ENCODE results near the gene TNS2.

DNA sequence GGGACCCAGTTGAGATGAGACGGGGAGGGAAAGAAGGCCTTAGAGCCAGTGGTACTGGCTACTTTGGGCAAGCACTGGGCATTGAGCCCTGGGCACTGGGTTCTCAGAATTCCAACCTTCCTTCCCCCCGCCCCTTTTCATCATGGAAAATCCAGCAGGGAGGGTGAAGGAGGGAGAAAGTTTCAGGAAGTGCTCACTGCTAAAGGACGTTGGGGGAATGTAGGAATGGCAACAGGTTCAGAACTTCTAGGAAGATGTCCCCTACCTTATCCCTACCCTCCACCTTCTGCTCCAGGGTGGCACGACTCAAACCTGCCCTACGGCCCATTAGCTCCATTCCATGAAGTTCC is 4.2 kb upstream of the TNS2 start:
- TF ChIP-seq POLR2A (IDR thresholded peaks at IDR 0.05), result no peak
- TF ChIP-seq, protein P1, sequence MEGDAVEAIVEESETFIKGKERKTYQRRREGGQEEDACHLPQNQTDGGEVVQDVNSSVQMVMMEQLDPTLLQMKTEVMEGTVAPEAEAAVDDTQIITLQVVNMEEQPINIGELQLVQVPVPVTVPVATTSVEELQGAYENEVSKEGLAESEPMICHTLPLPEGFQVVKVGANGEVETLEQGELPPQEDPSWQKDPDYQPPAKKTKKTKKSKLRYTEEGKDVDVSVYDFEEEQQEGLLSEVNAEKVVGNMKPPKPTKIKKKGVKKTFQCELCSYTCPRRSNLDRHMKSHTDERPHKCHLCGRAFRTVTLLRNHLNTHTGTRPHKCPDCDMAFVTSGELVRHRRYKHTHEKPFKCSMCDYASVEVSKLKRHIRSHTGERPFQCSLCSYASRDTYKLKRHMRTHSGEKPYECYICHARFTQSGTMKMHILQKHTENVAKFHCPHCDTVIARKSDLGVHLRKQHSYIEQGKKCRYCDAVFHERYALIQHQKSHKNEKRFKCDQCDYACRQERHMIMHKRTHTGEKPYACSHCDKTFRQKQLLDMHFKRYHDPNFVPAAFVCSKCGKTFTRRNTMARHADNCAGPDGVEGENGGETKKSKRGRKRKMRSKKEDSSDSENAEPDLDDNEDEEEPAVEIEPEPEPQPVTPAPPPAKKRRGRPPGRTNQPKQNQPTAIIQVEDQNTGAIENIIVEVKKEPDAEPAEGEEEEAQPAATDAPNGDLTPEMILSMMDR (IDR thresholded peaks at IDR 0.05), result no peak

Measured in Peyer's patch (tissue), 4 donors.